Stimulated activated CD8-positive, alpha-beta memory T cell treated with anti-CD3 and anti-CD28 coated beads, Interleukin-12 subunit alpha, Interleukin-12 subunit beta, amount 100 ng/mL, for 24 hours (primary cell): ENCODE measurements around the gene TBC1D22A.

ENCODE experiments used
- DNase-seq: peaks from one replicate; pipeline ENCODE4 v3.0.0-alpha.2; 2020; ENCODE audit errors: extremely low read depth

The TBC1D22A gene

DNA sequence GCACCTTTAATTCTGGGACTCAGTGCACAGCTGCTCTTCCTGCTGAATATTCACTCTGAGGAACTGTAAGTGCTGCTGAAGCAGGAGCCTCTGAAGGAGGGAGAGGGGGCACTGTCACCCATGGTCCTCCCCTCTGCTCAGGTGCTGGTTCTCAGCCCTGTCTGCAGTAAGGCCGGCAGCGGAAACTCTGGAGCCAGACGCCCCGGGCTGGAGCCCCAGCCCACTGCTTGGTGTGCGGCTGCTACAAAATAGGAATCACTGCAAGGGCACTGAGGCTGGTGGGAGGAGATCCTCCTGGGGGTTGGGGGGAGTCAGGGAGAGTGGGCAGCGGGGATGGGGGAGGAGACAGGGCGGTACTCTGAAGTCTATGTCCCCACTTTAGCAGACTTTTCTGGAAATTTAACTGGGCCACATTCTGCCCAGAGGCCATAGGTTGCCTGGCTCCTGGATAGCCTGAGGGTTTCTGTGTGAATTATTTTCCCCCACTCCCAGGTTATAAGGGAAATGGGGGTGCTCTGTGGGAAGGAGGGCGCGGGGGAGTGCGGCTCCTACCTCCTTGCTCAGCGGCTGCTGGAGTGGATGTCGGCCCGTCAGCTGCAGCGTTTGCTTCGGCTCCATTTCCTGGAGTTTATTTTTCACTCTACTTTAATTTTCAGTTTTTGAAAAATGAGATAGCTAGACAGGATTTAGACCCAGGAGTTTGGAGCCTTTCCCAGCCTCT, 33.6 kb downstream of the TBC1D22A start:
- no peak for DNase-seq

DNA sequence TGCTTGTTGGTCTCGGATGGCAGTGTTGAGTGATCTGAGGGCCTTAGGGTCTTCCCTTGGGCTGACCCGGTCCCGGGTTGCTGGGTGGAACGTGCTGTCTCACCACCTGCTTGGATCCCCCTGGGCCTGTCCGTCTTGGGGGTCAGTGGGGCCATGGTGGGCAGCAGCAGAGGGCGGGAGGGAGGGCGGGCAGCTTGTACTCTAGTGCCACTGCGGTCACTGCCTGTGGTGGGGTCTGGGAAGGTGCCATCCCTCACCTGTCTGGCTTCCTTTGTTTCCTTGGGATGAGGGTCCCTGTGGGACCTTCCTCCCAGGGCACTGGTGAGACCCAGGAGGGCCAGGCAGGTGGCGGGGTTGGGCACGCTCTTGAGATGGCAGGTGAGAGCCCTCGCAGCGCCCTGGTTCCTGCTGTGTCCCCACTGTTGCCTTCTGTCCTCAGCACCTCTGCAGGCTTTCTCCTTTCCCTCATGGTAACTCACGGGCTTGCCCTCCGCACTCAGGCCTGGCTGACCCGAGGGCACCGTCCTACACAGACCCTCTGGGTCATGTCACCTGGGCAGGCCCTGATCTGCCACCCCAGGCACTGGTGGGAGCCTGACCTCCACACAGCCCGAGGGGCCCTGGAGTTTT, 34.2 kb downstream of the TBC1D22A start:
- DNase-seq: no peak

DNA sequence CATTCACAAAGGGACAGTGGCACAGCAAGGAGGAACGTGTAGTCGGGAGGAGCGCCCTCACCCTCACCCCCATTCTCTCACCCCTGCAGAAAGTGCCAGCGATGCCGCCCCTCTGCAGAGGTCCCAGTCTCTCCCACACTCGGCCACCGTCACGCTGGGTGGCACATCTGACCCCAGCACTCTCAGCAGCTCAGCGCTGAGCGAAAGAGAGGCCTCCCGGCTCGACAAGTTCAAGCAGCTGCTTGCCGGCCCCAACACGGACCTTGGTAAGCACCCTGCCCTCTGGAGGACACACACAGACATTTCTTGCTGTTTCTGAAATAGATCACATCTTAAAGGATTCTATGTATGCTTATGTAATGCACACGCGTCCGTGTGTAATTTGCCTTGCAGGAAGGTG, 34.9 kb downstream of the TBC1D22A start:
- no peak for DNase-seq

DNA sequence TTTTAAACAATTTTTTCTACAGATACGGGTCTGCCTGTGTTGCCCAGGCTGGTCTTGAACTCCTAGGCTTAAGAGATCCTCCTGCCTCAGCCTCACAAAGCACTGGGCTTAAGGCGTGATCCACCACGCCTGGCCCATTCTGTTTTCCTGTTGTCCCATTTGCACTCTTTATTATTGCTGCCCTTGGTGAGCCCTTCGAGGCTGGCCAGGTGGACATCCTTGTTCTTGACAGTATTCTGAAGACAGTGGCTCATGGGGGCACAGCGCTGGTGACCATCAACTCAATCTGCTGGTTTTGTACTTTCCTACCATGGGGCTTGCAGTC, 35.6 kb downstream of the TBC1D22A start:
- no peak for DNase-seq

DNA sequence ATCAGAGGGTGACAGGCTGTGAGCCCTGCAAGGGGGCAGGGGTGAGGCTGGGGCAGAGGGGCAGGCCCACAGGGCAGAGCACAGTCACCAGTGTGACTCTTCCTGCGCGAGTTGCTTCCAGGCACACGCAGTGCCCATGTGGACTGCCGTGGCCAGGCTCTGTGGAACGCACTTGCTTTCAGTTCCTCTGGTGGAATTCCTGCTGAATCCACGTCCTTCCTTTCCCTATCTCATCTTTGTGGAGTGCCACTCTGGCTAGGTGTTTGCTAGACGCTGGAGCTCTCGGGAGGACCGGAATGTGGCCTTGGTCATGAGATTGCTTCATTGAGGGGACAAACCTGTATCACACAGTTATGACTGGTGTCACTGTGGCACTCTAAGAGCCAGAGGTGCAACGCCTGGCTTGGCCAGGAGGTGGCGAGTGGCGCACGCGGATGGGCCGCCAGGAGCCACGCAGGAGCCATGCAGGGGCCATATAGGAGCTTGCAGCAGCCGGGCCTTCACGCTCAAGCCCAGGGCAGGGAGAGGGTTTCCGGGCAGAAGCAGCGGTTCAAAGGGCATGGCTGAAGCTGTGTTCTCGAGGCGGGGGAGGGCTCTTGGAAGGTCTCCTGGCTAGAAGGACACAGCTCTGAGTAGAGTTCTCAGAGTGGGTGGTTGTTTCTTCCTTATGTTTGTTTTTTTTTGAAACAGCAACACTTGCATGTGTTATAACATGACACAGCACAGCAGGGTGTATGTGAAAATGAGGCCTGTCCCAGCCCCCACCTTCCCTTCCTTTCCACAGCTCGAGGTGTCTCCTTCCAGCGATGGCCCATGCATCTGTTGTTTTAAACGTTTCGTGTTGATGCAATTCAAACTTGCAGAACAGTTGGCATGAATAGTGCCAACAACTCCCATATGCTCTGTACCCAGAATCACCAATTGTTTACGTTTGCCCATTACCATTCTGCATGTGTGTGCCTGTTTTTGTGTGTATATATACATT, 36.2 kb downstream of the TBC1D22A start:
- no peak for DNase-seq

DNA sequence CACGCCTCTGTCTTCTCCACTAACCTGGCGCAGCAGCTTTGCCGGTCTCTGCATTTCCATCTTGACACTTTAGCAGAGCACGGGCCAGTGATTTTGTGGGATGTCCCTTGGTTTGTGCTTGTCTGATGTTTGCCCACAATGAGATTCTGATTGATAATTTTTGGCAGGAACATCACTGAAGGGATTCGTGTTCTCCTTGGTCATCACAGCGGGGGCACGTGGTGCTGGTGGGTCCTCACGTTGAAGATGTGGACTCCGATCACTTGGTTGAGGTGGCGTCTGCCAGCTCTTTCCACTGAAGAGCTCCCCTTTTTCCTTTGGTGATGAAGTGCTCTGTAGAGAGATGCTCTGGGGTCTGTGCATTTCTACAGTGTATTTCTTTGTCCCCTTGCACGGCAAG, 37.2 kb downstream of the TBC1D22A start:
- no peak for DNase-seq

DNA sequence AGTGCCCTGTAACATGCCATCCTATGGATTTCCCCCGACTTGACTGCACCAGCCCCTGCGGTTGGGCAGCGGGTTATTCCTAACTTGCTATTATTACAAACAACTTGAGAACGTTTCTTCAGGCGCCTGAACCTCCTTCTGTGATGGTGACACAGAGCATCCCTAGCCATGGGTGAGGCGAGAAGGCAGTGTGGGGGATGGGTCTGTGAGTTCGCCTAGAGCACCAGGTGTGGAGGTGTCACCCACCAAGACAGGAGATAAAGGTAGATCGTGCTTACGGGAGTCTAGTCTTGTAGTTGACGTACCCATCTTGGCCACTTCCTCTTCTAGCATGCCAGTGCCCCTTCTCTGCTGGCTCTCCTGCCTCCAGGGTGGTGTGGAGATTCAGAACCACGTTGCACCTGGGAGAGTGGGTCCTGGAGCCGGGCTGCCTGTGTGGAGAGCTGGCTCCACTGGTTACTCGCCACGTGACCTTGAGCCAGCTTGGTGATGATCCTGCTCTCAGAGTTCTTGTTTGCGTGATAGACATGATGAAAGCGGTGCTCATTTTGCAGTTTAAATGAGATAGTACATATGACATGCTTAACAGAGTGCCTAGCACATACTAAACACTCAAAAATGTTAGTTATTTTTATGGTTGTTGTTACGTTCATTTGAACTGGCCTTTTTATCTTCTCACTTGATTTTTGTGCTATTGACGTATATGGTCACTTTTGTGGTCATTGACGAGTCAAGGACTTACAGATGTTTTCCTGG, 37.8 kb downstream of the TBC1D22A start:
- no peak for DNase-seq

DNA sequence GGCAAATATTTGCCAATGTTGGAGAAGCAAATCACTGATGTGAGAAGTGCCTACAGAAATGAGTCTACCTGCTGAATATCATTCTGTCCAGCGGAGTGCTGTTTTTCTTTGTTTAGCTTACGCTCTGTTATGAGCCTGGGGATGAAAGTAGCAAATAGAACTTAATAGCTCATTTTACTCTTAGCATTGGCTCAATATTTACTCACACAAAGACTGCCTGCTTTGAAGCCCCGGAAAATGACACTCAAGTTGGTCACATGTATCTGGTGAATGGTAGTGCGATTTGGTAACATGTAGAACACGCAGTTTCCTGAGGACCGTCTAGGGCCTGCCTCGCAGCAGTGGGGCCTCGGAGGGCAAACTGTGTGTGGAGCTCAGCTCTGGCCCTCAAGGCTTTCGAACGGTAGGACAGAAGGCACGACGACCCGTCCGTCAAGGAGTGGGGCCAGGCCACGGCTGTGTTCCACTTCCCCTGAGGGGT, 38.9 kb downstream of the TBC1D22A start:
- no peak for DNase-seq

DNA sequence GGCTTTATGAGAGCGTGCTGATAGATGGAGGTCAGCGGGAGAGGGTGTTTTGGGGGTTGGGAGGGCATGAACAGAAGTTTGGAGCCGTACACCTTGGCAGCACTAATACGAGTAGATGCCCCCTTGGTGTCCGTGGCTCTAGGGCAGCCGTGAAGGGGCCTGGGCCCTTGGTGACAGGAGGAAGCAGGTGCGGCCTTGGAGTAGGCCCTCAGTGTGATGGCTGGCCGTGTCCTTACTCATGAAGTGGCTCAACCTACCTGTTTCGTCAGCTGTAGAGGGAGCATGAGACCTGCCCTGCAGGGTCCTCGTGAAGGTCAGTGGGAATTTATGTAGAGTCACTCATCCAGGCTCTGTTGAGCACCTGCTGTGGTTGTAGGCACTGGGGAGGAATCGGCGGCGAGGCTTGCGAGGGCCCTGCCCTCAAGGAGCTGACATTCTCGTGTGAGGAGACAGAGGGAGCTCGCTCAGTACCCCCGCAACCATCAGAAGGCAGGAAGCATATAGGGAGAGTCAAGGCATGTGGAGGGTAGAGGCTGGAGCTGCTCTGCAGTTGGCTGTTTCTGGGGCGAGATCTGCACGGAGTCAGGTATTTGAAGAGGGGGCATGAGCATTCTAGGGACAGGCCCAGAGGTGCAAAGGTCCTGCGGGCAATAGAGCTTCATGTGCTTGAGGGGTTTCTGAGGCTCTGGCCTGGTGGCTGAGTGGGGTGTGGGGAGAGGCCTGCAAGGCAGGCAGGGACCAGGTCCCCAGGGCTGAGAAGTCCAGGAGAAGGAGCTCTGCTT, 39.6 kb downstream of the TBC1D22A start:
- DNase-seq: no peak

DNA sequence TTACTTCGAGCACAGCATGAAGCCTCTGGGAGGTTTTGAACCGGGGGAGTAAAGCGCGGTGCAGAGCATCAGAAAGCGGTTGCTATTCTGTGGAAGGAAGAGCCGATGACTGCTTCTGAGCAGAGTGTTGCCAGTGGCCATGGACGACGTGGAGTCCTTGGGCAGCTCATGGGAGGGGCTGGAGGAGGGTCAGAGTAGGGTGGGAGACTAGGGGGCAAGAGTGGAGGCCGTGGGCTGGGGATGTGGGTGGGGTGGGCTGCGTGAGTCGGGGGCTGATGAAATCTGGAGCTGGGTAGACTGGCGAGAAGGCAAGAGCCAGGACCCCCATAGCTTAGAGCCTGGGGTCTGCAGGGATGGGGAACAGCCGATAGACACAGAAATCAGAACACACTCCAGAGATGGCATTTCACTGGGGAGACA, 40.2 kb downstream of the TBC1D22A start:
- DNase-seq: no peak

DNA sequence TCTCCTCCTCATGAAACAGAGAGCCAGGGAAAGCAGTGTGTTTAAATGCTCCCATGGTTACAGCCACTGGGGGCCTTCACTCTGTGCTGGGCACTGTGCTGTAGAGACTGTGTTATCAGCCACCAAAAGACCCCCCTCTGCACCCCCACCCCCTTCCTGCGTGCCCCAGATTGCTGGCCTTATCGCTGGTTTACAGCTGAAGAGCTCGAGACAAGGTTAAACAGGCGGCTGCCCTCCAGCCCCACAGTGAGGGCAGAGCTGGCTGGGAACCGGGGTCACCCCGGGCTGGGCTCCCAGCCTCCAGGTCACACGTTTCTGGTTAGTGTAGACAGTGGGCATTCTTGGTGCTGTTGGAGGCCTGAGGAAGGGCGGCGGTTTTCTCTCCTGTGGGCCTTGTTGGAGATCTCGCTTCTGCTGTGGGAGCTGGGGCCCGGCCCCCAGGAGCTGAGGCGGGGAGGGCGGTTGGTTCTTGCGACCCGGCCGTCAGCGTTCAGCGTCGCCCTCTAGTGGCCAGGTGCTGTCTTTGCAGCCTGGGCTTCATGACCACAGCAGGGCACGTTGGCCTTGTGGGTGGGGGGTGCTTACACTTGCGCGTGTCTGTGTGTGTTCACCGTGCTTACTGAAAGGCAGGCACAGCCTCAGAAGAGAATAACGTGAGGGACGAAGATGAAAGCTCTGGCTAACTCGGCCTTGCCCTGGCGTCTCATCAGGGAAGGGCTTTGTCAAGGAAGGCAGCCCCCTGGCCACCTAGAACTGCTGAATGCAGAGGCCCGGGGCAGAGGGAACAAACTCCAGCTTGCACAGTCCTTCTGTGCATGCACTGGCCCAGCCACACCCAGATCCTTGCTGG, 40.8 kb downstream of the TBC1D22A start:
- no peak for DNase-seq

DNA sequence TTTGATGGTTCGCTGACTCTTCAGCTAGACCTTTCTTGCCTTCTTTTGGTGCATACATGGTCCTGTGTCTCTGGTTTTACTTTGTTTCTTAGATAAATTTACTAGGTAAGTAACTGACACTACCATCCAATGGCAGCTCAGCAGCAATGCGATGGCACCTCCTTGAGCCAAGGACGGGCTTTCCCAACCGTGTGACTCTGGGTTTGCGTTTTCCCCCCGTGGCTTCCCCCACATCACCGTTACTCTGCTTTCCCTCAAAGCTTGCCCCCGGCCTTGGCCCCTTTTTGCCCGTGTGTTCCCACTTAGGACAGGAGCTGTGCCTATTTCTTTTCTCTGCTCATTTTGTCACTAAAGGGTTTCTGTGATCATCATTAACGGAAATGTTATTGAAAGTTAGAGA, 41.5 kb downstream of the TBC1D22A start:
- DNase-seq: no peak

DNA sequence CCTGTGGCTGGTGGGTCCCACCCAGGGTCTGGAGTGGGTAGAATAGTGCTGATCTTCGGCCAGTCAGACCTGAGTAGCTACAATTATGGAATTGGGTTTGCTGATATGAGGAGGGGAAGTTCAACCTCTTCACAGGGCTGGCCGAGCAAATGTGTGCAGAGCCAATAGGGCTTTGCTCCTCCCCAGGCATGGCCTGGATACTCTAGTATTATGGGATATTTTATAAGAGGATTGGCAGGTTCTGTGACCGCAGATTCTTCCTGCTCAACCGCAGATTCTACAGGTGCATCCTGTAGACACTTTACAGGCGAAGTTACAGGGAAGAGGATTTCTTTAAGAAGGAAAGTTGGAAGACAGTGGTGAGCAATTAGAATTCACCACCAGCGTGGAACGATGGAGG, 44.3 kb downstream of the TBC1D22A start:
- DNase-seq: no peak

DNA sequence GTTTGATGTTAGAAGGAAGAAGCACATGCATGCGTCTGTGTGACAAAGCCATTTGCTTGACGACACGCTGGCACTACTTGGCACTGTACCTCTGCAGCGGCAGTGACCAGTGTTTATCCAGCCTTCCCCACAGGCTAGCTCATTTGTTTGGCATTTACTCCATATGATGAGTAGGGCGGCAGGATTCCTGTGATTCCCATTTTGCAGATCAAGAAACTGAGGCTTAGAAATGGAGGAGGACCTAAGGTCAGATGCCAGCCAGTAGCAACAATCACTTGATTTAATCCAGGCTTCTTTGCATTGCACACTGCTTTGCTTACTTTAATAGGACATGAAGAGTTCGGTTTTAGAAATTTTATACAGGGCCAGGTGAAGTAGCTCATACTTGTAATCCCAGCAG, 45.0 kb downstream of the TBC1D22A start:
- no peak for DNase-seq

DNA sequence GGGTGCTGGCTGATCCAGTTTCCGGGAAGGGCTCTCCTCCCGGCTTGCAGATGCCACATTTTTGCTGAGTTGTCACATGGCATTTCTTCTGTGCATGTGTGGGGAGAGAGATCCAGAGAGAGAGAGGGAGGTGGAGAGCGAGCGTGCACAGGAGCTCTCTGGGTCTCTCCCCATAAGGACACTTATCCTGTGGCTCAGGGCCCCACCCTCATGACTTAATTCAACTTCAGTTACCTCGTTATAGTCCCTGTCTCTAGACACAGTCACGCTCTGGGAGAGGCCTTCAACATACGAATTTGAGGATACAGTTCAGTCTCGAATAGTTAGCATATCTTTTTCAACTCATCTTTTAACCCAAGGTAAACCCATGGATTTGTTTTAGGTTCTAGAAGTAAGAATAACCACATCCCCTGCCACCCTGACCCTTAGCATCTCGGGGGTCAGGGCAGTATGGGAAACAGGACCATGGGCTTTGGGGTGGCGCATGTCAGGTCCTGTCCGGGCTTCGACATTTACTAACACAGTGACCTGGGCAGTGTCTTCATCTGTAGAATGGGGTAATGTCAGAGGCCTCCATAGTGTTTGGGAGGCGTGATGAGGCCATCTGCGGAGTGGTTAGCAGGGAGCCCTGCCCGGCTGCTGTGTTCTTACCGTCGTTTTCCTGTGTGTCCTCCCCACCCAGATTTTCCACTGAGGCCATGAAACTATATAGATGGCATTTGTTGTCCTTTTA, 46.9 kb downstream of the TBC1D22A start:
- DNase-seq: no peak

DNA sequence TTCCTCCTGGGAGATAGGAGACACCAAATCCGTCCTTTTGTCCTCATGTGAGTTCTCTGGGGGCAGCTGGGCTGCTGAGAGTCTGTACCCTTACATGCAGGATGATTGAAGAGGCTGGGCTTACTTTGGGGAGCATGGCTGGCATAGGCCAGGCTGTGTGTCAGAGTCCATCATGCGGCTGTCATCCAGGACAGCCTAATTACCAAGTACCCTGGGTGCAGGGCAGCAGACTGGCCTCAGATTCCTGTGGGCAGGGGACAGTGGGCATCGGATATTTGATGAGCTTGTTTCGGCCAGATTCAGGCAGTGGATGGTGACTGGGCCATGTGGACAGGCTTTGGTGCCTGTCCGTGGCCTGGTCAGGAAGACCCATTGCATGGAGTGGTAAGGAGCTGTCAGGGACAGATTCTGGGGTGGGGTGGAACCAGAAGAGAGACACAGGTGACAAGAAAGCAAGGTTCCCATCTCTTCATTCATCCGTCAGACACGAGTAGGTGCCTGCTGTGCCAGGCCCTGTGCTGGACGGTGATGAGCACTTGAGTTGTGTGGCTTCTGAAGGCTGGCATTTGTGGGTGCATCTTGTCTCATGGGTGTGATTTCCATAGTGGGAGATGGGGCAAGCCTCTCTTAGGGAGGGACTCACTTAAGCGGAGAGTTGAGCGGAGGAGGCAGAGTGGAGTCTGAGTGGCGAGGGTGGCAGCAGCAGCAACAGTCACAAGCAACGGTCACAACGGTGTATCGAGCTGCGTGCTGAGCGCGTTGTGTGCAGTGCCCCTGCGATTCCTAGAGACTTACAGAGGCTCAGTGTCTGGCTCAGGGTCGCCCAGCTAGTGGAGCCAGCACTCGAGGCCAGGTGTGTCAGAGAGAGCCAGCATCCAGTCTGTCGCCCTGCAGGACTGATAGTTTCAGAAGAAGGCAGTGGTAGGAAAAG, 48.7 kb downstream of the TBC1D22A start:
- DNase-seq: no peak

DNA sequence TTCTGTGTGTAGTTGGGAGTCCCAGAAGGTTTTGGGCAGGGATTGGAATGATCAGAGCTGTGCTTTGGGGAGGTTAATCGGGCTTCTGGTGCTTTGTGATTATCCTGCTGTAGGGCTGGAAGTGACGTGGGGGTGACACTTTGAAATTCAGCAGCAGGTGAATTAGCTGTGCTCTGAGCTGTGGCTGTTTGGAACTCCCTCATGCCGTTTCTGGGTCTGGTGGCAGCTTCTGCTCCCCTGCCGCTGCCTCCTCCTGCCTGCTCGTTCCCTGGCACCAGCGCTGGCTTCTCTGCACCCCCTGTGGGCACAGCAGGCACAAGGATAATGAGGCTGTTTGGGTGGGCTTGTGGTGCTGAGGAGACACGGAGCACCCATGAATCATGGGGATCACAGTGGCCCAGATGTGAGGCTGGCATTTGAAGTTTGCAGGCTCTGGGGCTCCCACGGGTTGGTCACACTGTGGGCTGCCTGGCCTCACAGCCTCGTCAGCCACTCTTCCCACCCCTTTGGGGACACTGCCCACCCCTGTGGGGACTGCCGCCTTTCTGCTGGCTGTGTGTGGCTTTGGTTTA, 49.7 kb downstream of the TBC1D22A start:
- DNase-seq: no peak

DNA sequence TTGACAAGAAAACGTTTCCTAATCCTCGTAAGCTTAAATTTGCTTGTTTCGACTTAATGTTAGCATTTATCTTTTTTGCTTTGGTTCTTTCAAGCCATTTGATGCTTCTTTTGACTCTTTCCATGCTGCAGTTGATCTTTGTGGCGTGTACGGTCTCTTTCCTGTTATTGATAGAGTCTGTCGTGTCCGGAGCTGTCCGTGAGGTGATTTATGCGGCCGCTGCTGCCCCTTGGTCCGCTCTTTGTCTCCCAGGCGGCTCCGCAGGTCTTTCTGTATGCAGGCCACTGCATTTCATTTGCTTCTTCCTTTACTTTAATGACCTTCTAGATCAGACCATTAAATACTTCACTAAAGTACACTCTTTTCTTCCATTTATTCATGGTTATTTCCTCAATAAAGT, 50.3 kb downstream of the TBC1D22A start:
- no peak for DNase-seq
